LNCAP (cell line): ENCODE data around the gene XIRP1.

Source experiments
- TF ChIP-seq, protein P1 (sequence below): fragments of 450-650 bp; IDR thresholded peaks from 2 replicates; pipeline ENCODE4 v1.5.1; 2017; ENCODE audit warnings: mild to moderate bottlenecking

The XIRP1 gene

DNA sequence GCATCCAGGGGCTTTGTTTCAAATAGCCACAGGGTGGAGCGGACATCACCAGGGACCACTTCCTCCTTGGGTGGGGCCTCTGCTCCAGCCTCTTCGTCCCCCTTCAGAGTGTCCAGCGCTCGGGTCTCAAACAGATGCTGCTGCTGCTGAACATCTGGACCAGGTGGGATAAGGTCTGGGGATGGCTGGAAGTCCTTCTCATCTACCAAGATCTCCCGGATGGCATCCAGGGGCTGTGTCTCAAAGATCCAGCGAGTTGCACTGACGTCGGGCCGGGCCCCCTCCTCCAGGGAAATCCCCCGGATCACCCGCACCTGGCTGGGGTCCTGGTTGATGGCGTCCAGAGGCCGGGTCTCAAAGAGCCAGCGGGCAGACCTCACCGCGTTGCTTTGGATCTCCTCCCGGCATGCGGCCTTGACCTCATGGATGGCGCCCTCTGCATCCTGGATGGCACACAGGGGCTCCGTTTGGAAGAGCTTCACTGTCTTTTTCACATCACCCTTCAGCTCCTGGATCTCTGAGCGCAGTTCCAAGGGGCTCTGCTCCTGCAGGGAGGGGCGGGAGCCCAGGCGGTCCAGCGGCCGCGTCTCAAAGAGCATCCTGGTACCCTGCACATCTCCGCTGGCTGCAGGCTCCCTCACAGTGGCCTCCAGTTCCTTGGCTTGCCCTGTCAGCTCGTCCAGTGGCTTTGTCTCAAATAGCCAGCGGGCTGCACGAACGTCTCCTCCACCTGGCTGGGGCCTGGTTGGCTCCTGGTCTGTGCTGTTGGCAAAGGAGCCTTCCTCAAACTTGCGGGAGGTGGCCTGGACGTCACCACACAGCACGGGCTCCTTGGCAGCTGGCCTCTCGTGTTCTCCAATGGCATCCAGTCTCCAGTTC is 3.9 kb downstream of the XIRP1 start:
- TF ChIP-seq, protein P1, sequence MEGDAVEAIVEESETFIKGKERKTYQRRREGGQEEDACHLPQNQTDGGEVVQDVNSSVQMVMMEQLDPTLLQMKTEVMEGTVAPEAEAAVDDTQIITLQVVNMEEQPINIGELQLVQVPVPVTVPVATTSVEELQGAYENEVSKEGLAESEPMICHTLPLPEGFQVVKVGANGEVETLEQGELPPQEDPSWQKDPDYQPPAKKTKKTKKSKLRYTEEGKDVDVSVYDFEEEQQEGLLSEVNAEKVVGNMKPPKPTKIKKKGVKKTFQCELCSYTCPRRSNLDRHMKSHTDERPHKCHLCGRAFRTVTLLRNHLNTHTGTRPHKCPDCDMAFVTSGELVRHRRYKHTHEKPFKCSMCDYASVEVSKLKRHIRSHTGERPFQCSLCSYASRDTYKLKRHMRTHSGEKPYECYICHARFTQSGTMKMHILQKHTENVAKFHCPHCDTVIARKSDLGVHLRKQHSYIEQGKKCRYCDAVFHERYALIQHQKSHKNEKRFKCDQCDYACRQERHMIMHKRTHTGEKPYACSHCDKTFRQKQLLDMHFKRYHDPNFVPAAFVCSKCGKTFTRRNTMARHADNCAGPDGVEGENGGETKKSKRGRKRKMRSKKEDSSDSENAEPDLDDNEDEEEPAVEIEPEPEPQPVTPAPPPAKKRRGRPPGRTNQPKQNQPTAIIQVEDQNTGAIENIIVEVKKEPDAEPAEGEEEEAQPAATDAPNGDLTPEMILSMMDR, result no peak

DNA sequence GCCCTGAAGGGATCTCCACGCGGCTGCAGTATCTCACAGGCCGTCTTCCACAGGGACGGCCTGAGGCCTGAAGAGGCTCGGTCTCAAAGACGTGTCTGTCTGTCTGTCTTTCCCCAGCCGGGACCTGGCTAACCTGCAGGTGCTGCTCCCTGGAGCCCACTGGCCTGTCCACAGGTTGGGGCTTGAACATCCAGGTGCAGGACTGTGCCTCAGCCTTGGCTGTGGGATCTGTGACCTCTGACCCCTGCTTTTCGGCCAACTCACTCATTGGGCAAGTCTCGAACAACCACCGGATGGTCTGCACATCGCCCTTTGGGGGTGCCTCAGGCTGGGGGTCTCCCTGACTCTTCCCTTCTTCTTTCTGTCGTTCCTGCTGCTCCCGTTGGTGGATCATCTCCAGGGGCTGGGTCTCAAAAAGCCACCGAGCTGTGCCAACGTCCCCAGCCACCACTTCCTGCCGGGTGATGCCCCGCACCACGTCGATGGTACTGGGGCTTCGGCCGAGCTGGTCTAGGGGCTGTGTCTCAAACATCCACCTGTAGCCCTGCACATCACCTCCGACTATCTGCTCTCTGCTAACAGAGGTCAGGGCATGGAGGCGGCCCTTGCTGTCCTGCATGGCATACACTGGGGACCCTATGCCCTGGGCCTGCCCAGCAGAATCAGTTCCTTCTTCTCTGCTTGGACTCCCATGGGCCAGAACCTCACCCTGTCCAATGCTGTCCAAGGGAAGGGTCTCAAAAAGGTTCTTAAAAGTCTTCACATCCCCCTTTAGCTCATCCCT is 4.8 kb downstream of the XIRP1 start:
- TF ChIP-seq, protein P1, result no peak

DNA sequence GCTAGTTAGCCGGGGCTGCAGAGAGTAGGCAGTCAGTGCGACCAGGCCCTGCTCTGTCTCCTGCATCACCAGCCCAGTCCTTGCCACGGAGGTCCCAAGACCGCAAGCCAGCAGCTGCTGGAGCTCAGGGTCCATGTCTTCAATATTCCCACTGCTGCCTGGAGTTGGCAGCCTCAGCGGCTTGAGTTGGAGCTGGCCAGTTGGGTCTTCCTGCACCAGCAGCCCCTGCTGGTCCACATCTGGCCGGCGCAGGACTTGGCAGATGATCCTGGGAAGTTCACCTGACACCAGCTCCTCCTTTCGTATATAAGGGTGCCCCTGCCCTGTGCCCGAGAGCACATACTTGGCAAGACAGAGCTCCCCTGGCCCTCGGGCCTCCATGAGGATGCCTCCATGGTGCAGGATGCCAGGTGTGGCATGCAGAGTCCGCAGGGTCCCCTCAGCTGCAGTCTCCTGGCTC is 5.7 kb downstream of the XIRP1 start:
- TF ChIP-seq, protein P1, result no peak

DNA sequence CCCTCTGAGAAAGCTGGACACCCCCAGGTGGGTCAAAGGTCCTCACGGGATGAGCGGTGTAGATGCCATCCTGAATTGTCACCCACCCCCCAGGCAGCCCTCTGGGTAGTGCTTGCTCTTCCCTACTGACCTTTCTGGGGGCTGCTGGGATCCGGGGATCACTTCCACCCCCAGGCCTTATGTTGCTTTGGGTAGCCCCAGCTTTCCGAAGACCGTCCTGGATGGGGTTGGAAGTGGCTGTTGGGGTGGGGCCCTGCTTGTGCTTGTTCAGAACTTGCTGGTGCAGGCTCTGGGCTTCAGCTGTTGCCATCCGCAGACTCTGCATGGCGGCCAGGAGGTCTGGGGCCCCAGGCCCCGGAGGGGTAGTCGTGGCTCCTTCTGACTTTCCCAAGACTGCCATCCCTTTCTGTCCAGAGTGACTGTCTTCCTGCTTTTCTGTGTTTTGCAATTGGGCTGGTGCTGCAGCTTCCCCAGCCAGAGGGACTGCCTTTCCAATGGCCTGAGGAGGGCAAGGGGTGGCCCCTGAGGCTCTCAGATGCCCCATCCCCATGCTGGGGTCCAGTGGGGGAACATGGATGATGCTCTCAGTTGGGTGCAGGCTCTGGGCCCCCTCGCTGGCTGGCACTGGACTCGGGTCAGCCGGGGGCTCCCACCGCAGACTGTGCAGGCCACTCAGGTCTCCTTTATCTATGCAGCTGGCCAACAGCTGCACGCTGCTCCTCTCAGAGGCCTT is 6.3 kb downstream of the XIRP1 start:
- TF ChIP-seq, protein P1, result no peak

DNA sequence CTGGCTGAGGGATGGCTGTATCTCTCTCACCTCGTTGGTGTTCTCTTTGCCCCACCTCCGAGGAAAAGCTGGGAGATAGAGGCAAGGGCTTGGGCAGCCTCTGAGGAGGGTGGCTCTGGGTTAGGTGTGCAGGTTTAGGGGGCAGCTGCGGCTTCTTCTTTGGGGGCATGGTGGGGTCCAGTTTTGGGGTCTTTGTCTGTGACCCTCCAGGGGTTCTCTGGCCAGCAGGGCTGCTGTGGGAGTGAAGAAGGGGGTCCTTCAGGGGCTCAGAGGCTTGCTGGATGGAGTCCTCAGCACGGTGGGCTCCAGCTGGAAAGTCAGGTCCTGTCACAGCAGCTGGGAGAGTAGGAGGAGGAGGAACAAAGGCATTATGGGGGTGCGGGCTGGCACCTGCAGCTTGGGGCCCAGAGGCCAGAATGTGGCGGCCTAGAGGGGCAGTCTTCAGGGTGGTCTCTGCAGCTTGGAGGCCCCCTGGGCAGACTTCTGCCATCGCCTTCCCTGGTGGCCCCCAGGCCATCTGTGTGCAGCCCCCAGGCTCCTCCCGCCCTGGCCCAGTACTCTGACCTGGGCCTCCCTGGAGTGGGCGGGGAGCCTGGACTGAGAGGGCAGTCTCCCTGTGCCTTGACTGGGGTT is 7.0 kb downstream of the XIRP1 start:
- TF ChIP-seq, protein P1, result no peak

DNA sequence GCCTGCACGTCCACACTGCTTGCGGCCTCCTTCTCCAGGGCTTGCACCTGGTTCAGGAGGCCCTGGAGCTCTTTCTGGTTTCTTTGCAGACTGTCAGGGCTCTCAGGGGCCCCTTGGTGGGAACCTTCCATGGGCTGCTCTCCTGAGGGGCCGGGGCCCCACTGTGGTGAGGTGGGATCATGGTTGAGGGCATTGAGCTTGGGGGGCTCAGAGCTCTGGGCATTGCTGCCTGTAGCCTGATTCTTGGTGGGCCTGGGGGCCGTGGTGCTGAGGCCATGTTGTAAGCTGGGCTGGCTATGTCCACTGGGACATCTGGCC is 7.5 kb downstream of the XIRP1 start:
- TF ChIP-seq, protein P1, result no peak
